T-helper 2 cell treated with Interferon-gamma antibody and Interleukin-4, amounts not matched to agents 5 μg/mL and 100 μg/mL, for 36 hours (primary cell): Measurements from ENCODE around the gene CAMTA1.
"Not testable (repeated sequence)": the region's sequence is repeated elsewhere in the genome, so short reads cannot be mapped to it uniquely, and the experiment has no call there.

Experiments
- DNase-seq: peaks from one replicate; pipeline ENCODE4 v3.0.0; 2021; ENCODE audit warnings: low spot score
- H3K27ac Mint-ChIP-seq: one replicate; pipeline ENCODE4 v1.8.0; 2021; ENCODE audit warnings: mild to moderate bottlenecking, mixed read lengths
- H3K27me3 Mint-ChIP-seq: one replicate; pipeline ENCODE4 v1.8.0; 2021; ENCODE audit warnings: low read depth, mixed read lengths
- H3K36me3 Mint-ChIP-seq: one replicate; pipeline ENCODE4 v1.8.0; 2021; ENCODE audit warnings: low read depth, mixed read lengths
- H3K4me1 Mint-ChIP-seq: one replicate; pipeline ENCODE4 v1.8.0; 2021; ENCODE audit warnings: low read depth, mixed read lengths
- H3K4me3 Mint-ChIP-seq: one replicate; pipeline ENCODE4 v1.8.0; 2022; ENCODE audit warnings: mild to moderate bottlenecking, moderate library complexity, mixed read lengths
- H3K9me3 Mint-ChIP-seq: one replicate; pipeline ENCODE4 v1.8.0; 2021; ENCODE audit warnings: mixed read lengths

CAMTA1 gene

DNA sequence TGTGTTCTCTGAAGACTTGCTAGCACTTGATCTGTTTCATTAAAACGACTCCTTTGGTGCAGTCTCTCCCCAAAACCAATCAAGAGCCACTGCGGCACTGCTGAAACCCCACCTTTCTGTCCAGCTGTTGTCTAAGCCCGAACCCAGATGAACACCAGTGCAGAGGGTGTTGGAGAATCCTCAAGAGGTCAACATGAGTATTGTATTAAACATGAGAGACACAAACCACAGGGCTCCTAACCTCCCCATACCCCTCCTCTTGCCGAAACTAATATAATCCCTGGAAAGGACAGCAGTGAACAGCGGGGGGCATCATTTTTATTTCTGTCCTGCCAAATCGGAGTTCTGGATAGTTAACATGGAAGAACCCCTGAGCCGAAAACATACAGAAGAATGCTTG, 333.9 kb downstream of the CAMTA1 start:
- no peaks in the 10 kb centered on the region for H3K4me1 Mint-ChIP-seq
- no peaks in the 10 kb centered on the region for H3K27me3 Mint-ChIP-seq
- H3K4me3 Mint-ChIP-seq: no peak overlapping the region
- no peaks in the 10 kb centered on the region for H3K9me3 Mint-ChIP-seq
- H3K36me3 Mint-ChIP-seq: no peaks in the 10 kb centered on the region
- DNase-seq: no peak
- no peak overlapping the region for H3K27ac Mint-ChIP-seq

DNA sequence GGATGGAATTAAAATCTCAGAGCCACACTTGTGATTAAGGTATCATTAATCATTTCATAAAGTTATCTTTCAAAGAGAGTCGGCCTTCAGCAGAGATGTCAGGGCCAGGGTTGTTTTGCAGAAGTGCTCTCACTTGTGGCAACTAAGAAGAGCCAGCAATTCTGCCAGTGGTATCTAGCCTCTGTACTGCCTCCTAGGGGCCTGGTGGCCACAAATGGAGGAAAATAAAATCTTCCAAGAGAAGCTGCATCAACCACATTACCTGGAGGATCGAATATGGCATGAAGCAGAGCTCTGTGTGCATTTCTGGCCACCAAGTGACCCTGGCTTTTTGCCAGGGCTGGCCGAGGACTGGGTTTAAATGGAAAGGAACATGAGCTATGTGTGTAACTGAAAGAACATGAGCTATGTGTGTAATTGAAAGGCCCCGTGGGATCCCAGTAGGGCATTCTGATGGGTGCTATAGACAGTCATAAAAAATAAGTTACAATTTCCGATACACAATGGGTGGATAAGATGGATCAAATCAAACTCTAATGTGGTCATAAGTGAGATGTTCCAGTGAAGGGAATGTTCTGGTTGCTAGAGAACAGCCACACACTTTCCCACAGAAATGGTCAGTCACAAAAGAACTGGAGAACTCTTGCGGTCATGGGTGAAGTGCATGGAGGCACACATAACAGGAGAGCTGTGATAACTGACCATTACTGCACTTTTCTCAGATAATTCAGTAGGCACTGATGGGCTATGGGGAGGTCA, 335.8 kb downstream of the CAMTA1 start:
- no peaks in the 10 kb centered on the region for H3K27me3 Mint-ChIP-seq
- H3K4me3 Mint-ChIP-seq: no peak overlapping the region
- H3K9me3 Mint-ChIP-seq: no peaks in the 10 kb centered on the region
- no peaks in the 10 kb centered on the region for H3K4me1 Mint-ChIP-seq
- no peak overlapping the region for H3K27ac Mint-ChIP-seq
- H3K36me3 Mint-ChIP-seq: no peaks in the 10 kb centered on the region
- DNase-seq: no peak

DNA sequence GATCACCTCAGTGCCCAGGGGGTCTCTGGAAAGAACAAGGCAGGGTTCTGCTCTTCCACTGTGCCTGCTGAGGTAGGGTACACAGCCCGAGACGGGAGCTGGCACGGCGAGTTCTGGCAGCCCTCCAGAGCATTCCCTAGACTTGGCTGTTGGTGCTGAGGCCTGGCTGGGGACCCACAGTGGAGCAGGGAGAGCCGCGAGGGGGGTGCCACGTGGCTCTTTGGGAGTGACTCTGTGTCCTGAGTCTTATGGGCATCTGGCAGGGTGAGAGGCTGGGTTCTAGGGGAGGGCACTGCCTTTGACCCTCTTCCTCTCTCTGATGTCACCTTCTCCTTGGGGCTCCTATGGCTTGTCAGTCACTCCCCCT, 336.4 kb downstream of the CAMTA1 start:
- Mint-ChIP-seq H3K36me3 (no peaks in the 10 kb centered on the region), H3K4me3 (no peak overlapping the region), H3K9me3 (no peaks in the 10 kb centered on the region), H3K27me3 (no peaks in the 10 kb centered on the region), H3K4me1 (no peaks in the 10 kb centered on the region), H3K27ac (no peak overlapping the region)
- no peak for DNase-seq

DNA sequence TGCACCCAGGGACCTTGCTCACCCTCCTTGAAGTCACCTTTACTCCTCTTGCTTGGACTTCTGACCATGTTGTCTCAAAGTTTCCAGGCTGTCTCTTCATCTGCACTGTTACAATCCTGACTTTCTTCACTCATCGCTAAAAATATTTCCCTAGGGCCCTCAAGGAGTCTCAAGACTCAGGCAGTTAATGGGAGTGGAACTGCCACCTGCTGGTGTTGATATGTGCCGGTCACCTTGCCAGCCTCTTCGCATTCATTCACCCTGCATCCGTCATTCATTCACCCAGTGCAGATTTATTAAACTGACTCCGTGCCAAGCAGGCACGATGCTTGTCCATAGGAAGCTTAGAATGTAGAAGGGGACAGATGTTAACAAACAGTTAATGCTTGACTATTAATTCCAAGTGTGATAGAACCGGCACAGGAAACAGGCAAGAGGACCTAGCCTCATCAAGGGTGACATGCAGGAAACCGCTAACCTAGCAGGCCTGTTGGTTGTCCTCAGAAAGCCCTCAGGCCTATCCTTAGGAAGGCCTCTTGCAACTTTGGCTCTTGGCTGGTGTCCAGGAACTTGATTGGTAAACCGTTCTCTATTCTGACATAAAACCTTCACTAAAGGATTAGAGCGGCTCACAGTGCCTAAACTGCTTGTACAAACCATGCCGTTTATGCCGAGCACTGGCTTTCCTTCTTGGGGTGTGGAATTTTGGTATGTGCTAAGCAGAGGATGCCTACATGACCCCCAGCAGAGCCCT, 342.2 kb downstream of the CAMTA1 start:
- DNase-seq: no peak
- Mint-ChIP-seq H3K9me3 (no peaks in the 10 kb centered on the region), H3K27me3 (peaks cover 4% of the 10 kb centered on the region), H3K4me3 (no peak overlapping the region), H3K36me3 (no peaks in the 10 kb centered on the region), H3K27ac (no peak overlapping the region), H3K4me1 (no peaks in the 10 kb centered on the region)

DNA sequence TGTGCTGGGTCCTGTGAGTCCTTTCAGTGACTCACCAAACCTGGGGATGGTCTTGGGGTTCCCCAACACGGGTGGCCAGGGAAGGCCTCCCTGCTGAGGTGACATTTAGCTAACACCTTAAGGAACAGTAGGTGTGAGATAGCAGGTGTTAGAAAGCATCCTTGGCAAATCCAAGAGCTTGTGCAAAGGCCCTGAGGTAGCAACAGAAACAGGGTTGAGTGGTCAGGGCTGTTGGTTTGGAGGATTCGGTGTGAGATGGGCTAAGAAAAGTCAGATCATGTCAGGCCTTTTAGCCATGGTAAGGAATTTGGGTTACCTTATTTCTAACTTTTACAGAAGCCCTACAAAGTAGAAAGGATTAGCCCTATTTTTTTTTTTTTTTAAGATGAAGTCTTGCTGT, 343.0 kb downstream of the CAMTA1 start:
- no peaks in the 10 kb centered on the region for H3K36me3 Mint-ChIP-seq
- peaks cover 4% of the 10 kb centered on the region for H3K27me3 Mint-ChIP-seq
- no peak overlapping the region for H3K27ac Mint-ChIP-seq
- no peak for DNase-seq
- H3K9me3 Mint-ChIP-seq: no peaks in the 10 kb centered on the region
- no peak overlapping the region for H3K4me3 Mint-ChIP-seq
- H3K4me1 Mint-ChIP-seq: no peaks in the 10 kb centered on the region

DNA sequence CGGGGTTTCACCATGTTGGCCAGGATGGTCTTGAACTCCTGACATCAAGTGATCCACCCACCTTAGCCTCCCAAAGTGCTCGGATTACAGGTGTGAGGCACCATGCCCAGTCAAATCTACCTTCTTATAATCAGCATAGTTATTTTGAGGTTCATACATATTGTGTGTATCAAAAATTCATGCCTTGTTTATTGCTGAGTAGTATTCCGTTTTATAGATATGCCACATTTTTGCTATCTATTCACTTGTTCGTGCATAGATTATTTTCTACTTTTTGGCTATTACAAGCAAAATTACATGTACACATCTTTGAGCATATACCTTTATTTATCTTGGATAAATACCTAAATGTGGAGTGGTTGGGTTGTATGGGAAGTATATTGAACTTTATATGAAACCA, 344.9 kb downstream of the CAMTA1 start:
- Mint-ChIP-seq H3K4me3 (no peak overlapping the region), H3K36me3 (no peaks in the 10 kb centered on the region), H3K4me1 (no peaks in the 10 kb centered on the region), H3K9me3 (no peaks in the 10 kb centered on the region), H3K27me3 (peaks cover 4% of the 10 kb centered on the region), H3K27ac (no peak overlapping the region)
- DNase-seq: no peak

DNA sequence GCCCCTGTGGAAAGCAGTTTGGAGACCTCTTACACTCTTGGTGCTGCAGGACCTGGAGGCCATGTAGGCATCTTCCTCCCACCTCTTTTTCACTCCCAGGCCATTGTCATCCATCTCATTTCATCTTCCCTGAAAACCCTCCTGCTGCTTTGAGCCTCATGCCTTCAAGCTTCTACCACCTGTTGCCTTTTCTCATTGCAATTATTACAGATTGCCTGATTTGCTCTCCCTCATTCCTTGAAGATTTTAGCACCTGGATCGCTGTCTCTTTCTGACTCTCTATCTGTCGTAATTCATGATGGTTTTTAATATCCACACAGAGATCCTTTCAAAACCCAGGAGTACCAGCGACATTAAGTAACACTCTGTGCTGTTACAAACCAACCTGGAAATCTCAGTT, 350.2 kb downstream of the CAMTA1 start:
- no peaks in the 10 kb centered on the region for H3K9me3 Mint-ChIP-seq
- H3K36me3 Mint-ChIP-seq: no peaks in the 10 kb centered on the region
- no peak overlapping the region for H3K27ac Mint-ChIP-seq
- no peaks in the 10 kb centered on the region for H3K4me1 Mint-ChIP-seq
- no peak for DNase-seq
- no peak overlapping the region for H3K4me3 Mint-ChIP-seq
- no peaks in the 10 kb centered on the region for H3K27me3 Mint-ChIP-seq

DNA sequence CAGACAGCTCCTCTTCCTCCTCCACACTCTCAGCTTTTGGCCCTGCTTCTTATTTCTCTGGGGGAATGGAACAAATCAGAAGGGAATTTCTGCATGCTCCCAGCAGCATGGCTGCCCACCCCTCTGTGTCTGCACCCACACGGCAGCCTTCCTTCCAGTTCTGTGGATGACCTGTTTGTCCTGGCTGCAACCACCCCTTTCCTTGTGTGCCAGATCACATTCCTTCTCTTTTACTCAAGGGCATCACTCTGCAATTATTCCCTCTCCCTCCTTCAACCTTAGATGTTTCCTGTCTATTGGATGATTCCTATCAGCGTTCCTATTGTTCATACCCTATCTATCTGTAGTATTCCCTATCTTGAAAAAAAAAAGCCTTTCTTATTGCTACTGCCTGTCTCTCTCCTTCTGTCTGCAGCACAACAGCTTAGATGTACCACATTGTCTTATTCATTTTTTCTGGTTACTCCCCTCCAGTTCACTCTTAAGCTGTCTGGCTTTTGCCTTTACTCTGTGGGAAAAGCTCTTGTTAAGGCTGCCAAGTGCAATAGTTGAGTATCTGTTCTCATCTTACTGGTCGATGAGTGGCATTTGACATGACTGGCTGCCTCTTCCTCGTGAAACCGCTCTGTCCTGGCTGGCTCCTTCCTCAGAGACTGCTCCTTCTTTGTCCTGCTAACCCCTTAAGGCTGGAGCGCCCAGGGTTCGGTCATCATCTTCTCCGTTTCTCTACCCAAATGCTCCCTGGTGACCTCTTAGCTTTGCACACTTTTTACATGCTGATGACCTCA, 351.1 kb downstream of the CAMTA1 start:
- no peak overlapping the region for H3K4me3 Mint-ChIP-seq
- no peak overlapping the region for H3K27ac Mint-ChIP-seq
- no peaks in the 10 kb centered on the region for H3K9me3 Mint-ChIP-seq
- no peaks in the 10 kb centered on the region for H3K4me1 Mint-ChIP-seq
- H3K36me3 Mint-ChIP-seq: no peaks in the 10 kb centered on the region
- no peaks in the 10 kb centered on the region for H3K27me3 Mint-ChIP-seq
- DNase-seq: no peak

DNA sequence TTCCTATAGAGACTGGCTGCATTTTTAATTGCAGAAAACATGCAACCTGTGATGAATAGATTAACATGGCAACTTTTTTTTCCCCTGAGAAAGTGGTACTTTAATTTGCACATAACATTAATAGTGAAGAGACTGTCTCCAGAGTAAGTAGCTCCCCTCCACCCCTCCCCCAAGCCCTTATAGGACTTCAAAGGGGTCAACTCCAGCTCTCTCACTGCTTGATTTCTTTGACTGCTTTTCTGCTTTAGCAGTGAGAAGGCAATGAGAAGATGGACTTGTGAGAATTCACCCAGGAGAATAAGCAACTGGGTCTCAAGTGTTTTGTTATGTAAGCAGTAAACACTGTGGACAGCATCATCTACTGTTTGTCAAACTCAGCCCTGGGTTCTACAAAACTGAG, 355.0 kb downstream of the CAMTA1 start:
- Mint-ChIP-seq H3K27ac (no peak overlapping the region), H3K27me3 (no peaks in the 10 kb centered on the region), H3K4me3 (no peak overlapping the region), H3K36me3 (no peaks in the 10 kb centered on the region), H3K9me3 (no peaks in the 10 kb centered on the region), H3K4me1 (no peaks in the 10 kb centered on the region)
- no peak for DNase-seq

DNA sequence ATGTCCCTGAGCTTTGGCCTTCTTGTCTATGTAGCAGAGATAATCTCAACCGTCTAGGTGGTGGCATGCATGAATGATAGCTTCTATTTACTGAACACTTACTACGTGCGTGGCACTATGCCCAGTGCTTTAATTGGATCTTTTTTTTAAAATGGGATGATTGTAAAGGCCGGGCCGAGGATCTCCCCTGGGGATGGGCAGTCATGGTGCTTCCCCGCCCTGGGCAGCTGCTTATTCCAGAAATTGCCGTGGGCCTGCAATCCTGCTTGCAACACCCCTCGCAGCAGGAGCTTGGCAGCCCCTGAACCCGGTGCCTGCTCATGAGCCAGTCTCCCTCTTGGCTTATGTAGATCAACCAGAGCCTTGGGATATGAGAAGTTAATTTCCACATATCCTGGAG, 360.7 kb downstream of the CAMTA1 start:
- Mint-ChIP-seq H3K36me3 (no peaks in the 10 kb centered on the region), H3K9me3 (no peaks in the 10 kb centered on the region), H3K4me1 (no peaks in the 10 kb centered on the region), H3K27ac (no peak overlapping the region), H3K27me3 (no peaks in the 10 kb centered on the region), H3K4me3 (no peak overlapping the region)
- DNase-seq: no peak

DNA sequence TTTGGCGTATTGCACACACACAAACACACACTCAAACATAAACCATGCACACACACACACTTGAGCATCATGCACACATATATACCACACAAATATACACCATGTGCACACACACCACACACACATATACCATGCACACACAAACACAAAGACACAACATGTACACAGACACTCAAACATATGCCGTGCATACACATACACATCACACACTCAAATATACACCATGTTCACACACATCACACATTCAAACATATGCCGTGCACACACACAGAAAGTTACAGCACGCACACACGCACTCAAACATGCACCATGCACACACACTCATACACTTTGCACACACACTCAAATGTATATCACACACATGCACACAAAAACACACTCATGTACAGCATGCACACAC, 361.5 kb downstream of the CAMTA1 start:
- Mint-ChIP-seq H3K27me3 (no peaks in the 10 kb centered on the region), H3K36me3 (no peaks in the 10 kb centered on the region), H3K4me1 (no peaks in the 10 kb centered on the region), H3K4me3 (no peak overlapping the region), H3K9me3 (no peaks in the 10 kb centered on the region), H3K27ac (no peak overlapping the region)
- no peak for DNase-seq

DNA sequence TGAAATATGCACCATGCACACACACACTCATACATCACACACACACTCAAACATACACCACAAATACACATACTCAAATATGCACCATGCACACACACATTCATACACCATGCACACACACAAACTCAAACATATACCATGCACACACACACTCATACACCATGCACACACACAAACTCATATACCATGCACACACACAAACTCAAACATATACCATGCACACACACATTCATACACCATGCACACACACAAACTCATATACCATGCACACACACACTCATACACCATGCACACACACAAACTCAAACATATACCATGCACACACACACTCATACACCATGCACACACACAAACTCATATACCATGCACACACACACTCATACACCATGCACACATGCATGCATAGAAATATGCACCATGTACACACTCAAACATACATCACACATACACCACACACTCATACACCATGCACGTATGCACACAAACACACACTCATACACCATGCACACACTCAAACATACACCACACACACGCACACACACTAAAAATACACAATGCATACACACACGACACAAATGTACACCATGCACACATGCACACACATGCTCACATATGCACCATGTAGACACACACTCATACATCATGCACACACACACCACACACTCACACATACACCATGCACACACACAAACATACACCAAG, 362.5 kb downstream of the CAMTA1 start:
- H3K27ac Mint-ChIP-seq, DNase-seq, H3K4me3 Mint-ChIP-seq, H3K36me3 Mint-ChIP-seq, H3K27me3 Mint-ChIP-seq, H3K9me3 Mint-ChIP-seq, H3K4me1 Mint-ChIP-seq: not testable (repeated sequence)

DNA sequence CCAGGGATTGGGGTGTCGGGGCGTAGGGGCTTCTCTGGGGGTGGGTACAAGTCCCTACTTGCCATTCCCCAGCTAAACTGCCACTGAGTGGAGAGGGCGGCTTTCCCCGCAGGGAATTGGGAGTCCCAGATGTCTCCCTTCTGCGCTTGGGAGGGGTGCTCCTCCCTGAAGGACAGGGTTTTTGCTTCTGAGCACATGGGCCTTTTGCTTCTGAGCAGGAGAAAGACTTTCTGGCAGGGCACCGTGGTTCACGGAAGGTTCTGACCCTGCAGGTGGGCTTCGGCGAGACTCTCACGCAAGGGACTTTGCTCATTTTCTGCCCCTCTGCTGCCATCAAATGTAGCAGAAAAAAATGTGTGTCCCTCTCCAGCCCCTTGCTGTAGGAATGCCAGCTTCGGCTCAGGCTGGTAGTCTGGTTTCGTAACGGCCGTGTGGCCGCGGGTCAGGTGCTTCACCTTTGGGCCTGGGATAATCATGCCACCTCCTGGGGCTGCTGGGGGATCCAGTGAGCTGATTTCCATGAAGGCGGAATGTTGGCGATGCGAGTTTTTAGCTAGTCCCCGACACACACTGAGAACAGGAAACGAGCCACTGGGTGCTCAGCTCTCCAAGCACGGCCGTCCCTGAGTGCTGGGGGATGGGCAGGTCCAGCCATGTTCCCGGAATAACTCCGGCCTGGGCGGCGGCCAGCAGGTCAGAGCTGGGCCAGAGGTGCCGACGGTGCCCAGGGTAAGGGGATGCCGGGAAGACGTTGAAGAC, 364.0 kb downstream of the CAMTA1 start:
- H3K27me3 Mint-ChIP-seq: no peaks in the 10 kb centered on the region
- no peaks in the 10 kb centered on the region for H3K9me3 Mint-ChIP-seq
- no peaks in the 10 kb centered on the region for H3K36me3 Mint-ChIP-seq
- DNase-seq: no peak
- H3K4me3 Mint-ChIP-seq: no peak overlapping the region
- no peaks in the 10 kb centered on the region for H3K4me1 Mint-ChIP-seq
- no peak overlapping the region for H3K27ac Mint-ChIP-seq
